ENCODE results near the gene LRWD1. TPM values are rescaled to one million over a fixed set of nuclear protein-coding genes. Genes with fewer than 3 reads are reported as not detected.

Gene LRWD1
- total and polyA plus RNA-seq, 2 experiments from 2014 or later: 16.0 to 17.8 TPM

DNA sequence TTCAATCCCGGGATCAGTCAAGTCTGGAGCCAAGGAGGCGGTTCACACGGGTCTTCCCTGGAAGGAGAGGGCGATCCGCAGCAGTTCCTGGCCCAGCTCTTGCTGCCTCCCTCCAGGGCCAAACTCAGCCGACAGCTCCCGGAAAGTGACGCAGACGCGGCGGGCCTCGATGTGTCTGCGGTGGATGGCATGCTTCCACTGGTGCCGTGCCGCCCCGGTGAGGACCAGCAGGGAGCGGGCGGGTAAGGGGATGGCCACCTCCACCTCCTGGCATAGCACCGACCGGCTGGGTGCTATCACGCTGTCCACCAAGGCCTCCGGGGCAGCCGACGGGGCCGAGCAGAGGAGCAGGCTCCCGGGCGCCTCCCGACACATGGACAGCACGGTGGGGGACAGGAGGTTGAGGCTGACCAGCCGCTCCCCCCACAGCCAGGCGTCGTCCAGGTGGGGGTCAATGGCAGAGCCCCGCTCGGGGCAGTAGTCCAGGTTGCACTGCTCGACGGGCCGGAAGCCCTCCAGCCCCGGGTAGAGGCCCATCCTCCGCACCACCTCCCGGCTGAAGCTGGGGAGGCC, 7.3 kb upstream of the LRWD1 start:
- no peaks in the 10 kb centered on the region for H3K4me1 ChIP-seq (ENCODE audit: insufficient read depth)
- no peak overlapping the region for H3K4me2 ChIP-seq
- H3K27me3 ChIP-seq: no peaks in the 10 kb centered on the region
- WGBS (ENCODE audit: low lambda C conversion rate, missing lambda C conversion rate): 98% methylated on average over 39 of the region's 40 CpGs
- H4K20me1 ChIP-seq (ENCODE audit: insufficient read depth, poor library complexity, severe bottlenecking): no peaks in the 10 kb centered on the region
- no peaks in the 10 kb centered on the region for H3K9me3 ChIP-seq (ENCODE audit: low read depth)
- H3K4me3 ChIP-seq: no peak overlapping the region
- H2AFZ ChIP-seq: no peak overlapping the region
- peaks cover 7% of the 10 kb centered on the region for H3K79me2 ChIP-seq
- DNase-seq (ENCODE audit: low spot score): no peak
- TF ChIP-seq, protein P1, sequence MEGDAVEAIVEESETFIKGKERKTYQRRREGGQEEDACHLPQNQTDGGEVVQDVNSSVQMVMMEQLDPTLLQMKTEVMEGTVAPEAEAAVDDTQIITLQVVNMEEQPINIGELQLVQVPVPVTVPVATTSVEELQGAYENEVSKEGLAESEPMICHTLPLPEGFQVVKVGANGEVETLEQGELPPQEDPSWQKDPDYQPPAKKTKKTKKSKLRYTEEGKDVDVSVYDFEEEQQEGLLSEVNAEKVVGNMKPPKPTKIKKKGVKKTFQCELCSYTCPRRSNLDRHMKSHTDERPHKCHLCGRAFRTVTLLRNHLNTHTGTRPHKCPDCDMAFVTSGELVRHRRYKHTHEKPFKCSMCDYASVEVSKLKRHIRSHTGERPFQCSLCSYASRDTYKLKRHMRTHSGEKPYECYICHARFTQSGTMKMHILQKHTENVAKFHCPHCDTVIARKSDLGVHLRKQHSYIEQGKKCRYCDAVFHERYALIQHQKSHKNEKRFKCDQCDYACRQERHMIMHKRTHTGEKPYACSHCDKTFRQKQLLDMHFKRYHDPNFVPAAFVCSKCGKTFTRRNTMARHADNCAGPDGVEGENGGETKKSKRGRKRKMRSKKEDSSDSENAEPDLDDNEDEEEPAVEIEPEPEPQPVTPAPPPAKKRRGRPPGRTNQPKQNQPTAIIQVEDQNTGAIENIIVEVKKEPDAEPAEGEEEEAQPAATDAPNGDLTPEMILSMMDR (IDR thresholded peaks at IDR 0.05; ENCODE audit: poor library complexity): no peak
- no peak for TF ChIP-seq EZH2 (IDR thresholded peaks at IDR 0.05; ENCODE audit: borderline replicate concordance)
- TF ChIP-seq EZH2phosphoT487 (IDR thresholded peaks at IDR 0.05; ENCODE audit: low read depth, severe bottlenecking, unreplicated experiment): no peak
- no peak overlapping the region for H3K27ac ChIP-seq
- H3K9me2 ChIP-seq (replicated peaks; ENCODE audit: insufficient read depth): no peaks in the 10 kb centered on the region
- no peaks in the 10 kb centered on the region for H3K36me3 ChIP-seq (replicated peaks; ENCODE audit: insufficient read depth, low read depth)

DNA sequence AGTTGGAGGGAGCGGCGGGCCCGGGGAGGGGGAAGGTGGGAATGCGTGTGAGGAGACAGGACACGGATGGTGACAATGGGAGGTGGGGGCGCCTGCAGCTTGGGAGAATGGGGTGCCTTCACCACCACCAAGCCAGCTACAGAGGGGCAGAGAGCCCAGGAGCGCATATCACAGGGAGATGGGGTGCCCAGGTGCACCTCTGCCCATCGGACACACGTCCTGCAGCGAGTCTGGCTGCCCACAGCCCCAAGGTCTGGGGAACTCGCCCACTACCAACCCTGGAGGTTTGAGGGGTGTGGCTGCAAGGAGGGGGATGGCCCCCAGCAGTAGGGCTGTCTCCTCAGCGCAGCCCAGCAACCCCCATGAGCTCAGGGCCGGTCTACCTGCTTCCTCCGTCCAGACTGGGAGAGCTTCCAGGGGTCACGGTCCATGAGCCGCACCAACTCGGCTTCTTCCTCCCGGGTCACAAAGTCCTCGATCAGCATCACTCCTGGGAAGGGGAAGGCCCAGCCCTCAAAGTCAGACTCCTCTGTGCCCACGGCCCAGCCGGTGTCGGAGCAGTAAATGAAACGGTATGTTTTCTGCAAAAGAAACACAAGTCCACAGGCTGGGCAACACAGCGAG, 5.5 kb upstream of the LRWD1 start:
- H3K9me3 ChIP-seq (ENCODE audit: low read depth): no peaks in the 10 kb centered on the region
- H3K9me2 ChIP-seq (replicated peaks; ENCODE audit: insufficient read depth): no peaks in the 10 kb centered on the region
- peaks cover 7% of the 10 kb centered on the region for H3K4me1 ChIP-seq (ENCODE audit: insufficient read depth)
- 97% methylated on average over 20 of the region's 24 CpGs for WGBS (ENCODE audit: low lambda C conversion rate, missing lambda C conversion rate)
- H3K4me2 ChIP-seq: no peak overlapping the region
- no peak for DNase-seq (ENCODE audit: low spot score)
- TF ChIP-seq EZH2phosphoT487 (IDR thresholded peaks at IDR 0.05; ENCODE audit: low read depth, severe bottlenecking, unreplicated experiment): no peak
- TF ChIP-seq, protein P1 (IDR thresholded peaks at IDR 0.05; ENCODE audit: poor library complexity): no peak
- TF ChIP-seq EZH2 (IDR thresholded peaks at IDR 0.05; ENCODE audit: borderline replicate concordance): no peak
- no peak overlapping the region for H2AFZ ChIP-seq
- no peak overlapping the region for H3K27ac ChIP-seq
- no peaks in the 10 kb centered on the region for H3K36me3 ChIP-seq (replicated peaks; ENCODE audit: insufficient read depth, low read depth)
- no peaks in the 10 kb centered on the region for H4K20me1 ChIP-seq (ENCODE audit: insufficient read depth, poor library complexity, severe bottlenecking)
- H3K79me2 ChIP-seq: peaks cover 24% of the 10 kb centered on the region
- H3K27me3 ChIP-seq: no peaks in the 10 kb centered on the region
- no peak overlapping the region for H3K4me3 ChIP-seq

DNA sequence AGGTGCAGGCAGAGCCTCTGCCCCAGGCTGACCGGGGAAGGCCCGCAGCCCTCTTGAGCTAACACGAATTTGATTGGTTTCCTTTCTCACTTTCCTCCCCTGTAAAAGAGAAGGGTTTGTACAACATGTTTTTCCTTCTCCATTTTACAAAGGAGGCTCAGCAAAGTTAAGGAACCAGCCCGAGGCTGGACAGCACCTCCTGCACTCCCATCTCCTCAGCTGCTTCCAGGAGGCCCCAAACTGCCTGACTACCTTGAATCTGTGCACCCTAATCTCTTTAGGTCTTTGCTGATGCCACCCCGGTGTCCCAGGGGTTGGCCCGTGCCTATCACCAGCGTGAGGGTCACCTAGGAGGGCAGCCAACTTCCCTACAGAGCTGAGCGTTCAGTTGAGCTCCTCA, 4.3 kb upstream of the LRWD1 start:
- Histone ChIP-seq H3K27ac (no peak overlapping the region), H3K4me3 (no peak overlapping the region), H2AFZ (no peak overlapping the region), H3K79me2 (peaks cover 27% of the 10 kb centered on the region), H3K9me2 (replicated peaks; ENCODE audit: insufficient read depth) (no peaks in the 10 kb centered on the region), H3K27me3 (no peaks in the 10 kb centered on the region), H4K20me1 (ENCODE audit: insufficient read depth, poor library complexity, severe bottlenecking) (no peaks in the 10 kb centered on the region), H3K4me1 (ENCODE audit: insufficient read depth) (peaks cover 7% of the 10 kb centered on the region), H3K4me2 (no peak overlapping the region), H3K36me3 (replicated peaks; ENCODE audit: insufficient read depth, low read depth) (no peaks in the 10 kb centered on the region), H3K9me3 (ENCODE audit: low read depth) (no peaks in the 10 kb centered on the region)
- no peak for DNase-seq (ENCODE audit: low spot score)
- TF ChIP-seq, protein P1 (IDR thresholded peaks at IDR 0.05; ENCODE audit: poor library complexity): no peak
- TF ChIP-seq EZH2 (IDR thresholded peaks at IDR 0.05; ENCODE audit: borderline replicate concordance) (no peak), EZH2phosphoT487 (IDR thresholded peaks at IDR 0.05; ENCODE audit: low read depth, severe bottlenecking, unreplicated experiment) (no peak)
- WGBS (ENCODE audit: low lambda C conversion rate, missing lambda C conversion rate): 94% methylated on average over 8 of the region's 8 CpGs
